ENCODE results near the gene GEN1. TPM values are rescaled to one million over a fixed set of nuclear protein-coding genes. Genes with fewer than 3 reads are reported as not detected.

The GEN1 gene
- total RNA-seq, 1 donor from 2014 or later = 21.7 TPM

DNA sequence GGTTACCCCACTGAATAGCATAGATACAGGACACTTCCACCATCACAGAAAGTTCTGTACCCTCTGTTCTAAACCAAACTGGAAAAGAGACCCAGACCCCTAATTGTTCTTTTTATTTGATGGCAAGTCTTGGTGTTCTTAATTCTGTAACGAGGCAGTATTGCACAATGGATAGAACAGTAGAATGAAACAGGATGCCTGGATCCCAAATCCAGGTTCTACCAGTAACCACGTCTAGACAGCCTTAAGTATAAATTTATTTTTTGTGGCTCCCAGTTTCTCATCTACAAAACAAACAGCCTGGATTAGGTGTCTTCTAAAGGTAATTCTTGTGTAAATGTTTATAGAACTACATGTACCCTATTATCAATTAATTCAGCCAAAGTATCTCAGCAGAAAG lies 24.1 kb upstream of the GEN1 start:
- TF ChIP-seq, protein P1, sequence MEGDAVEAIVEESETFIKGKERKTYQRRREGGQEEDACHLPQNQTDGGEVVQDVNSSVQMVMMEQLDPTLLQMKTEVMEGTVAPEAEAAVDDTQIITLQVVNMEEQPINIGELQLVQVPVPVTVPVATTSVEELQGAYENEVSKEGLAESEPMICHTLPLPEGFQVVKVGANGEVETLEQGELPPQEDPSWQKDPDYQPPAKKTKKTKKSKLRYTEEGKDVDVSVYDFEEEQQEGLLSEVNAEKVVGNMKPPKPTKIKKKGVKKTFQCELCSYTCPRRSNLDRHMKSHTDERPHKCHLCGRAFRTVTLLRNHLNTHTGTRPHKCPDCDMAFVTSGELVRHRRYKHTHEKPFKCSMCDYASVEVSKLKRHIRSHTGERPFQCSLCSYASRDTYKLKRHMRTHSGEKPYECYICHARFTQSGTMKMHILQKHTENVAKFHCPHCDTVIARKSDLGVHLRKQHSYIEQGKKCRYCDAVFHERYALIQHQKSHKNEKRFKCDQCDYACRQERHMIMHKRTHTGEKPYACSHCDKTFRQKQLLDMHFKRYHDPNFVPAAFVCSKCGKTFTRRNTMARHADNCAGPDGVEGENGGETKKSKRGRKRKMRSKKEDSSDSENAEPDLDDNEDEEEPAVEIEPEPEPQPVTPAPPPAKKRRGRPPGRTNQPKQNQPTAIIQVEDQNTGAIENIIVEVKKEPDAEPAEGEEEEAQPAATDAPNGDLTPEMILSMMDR (IDR thresholded peaks at IDR 0.05; ENCODE audit: unreplicated experiment) = no peak
- no peaks in the 10 kb centered on the region for H3K27me3 Mint-ChIP-seq
- H3K27ac Mint-ChIP-seq = no peak overlapping the region
- H3K9me3 Mint-ChIP-seq (ENCODE audit: low read depth) = no peaks in the 10 kb centered on the region
- no peak overlapping the region for H3K4me3 Mint-ChIP-seq (ENCODE audit: low read depth)
- H3K4me1 Mint-ChIP-seq (ENCODE audit: low read depth) = no peaks in the 10 kb centered on the region
- DNase-seq (ENCODE audit: low spot score, unreplicated experiment) = no peak
- H3K36me3 Mint-ChIP-seq (ENCODE audit: insufficient read depth) = peaks cover 8% of the 10 kb centered on the region

DNA sequence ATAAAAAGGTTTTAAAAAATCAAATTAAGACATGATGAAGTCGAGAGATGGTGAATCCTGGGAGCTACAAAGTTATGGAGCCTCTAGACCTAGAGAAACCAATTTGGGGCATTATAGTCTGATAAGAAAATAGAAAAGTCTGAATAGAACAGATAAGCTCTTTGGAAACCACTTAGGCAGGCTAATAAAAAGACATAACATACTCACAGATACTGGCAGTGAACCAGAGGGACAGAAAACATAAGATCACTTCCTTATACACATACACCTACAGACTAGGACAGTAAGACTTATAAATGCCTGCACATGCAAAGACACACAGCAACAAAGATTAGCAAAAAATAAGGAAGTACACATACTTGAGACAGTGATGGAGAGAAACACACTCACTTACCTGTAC lies 20.3 kb upstream of the GEN1 start:
- Mint-ChIP-seq H3K4me1 (ENCODE audit: low read depth) (no peaks in the 10 kb centered on the region), H3K27me3 (no peaks in the 10 kb centered on the region), H3K9me3 (ENCODE audit: low read depth) (no peaks in the 10 kb centered on the region), H3K27ac (no peak overlapping the region), H3K4me3 (ENCODE audit: low read depth) (no peak overlapping the region), H3K36me3 (ENCODE audit: insufficient read depth) (peaks cover 19% of the 10 kb centered on the region)
- DNase-seq (ENCODE audit: low spot score, unreplicated experiment) = no peak
- TF ChIP-seq, protein P1 (IDR thresholded peaks at IDR 0.05; ENCODE audit: unreplicated experiment) = no peak

DNA sequence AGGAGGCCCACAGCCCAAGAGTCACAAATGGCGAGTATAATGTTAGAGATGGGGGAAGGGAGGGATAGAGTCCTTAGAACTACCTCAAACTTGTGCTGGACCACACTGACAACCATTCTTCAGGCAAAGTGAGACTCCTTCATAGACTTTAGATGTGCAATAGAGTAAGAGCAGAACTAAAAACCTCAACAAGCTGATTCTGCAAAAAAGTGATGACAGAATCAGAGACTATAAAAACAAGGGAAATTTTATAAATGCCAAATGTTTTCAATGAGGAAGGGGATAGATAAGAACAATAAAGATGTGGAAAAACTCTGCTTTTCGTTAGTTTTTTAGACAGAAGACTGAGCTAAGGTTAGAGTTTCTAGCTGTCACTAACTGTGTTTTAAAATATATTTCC lies 18.1 kb upstream of the GEN1 start:
- DNase-seq (ENCODE audit: low spot score, unreplicated experiment) = no peak
- no peak overlapping the region for H3K27ac Mint-ChIP-seq
- no peak overlapping the region for H3K4me3 Mint-ChIP-seq (ENCODE audit: low read depth)
- H3K9me3 Mint-ChIP-seq (ENCODE audit: low read depth) = no peaks in the 10 kb centered on the region
- H3K27me3 Mint-ChIP-seq = no peaks in the 10 kb centered on the region
- no peaks in the 10 kb centered on the region for H3K4me1 Mint-ChIP-seq (ENCODE audit: low read depth)
- H3K36me3 Mint-ChIP-seq (ENCODE audit: insufficient read depth) = peaks cover 24% of the 10 kb centered on the region
- TF ChIP-seq, protein P1 (IDR thresholded peaks at IDR 0.05; ENCODE audit: unreplicated experiment) = no peak

DNA sequence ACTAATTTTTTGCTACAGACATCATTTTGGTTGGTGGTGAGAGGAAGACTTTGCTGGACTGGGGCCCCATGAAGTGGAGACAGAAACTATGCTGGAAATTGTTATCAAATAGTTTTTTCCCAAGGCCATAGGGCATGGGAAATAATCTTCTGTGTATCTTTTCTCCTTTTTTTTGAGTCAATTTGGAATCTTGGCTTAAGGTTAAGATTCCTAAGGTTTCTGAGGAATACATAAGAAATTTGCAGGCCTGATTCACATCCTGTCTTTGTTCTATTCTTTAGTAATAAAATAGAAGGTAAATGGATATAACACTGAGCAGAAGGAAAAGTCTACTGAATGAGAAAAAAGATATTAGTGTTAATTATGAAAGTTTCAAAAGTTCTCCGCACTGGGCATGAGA lies 16.9 kb upstream of the GEN1 start:
- Mint-ChIP-seq H3K9me3 (ENCODE audit: low read depth) (no peaks in the 10 kb centered on the region), H3K4me3 (ENCODE audit: low read depth) (no peak overlapping the region), H3K27me3 (no peaks in the 10 kb centered on the region), H3K4me1 (ENCODE audit: low read depth) (no peaks in the 10 kb centered on the region), H3K27ac (no peak overlapping the region), H3K36me3 (ENCODE audit: insufficient read depth) (peaks cover 20% of the 10 kb centered on the region)
- no peak for DNase-seq (ENCODE audit: low spot score, unreplicated experiment)
- TF ChIP-seq, protein P1 (IDR thresholded peaks at IDR 0.05; ENCODE audit: unreplicated experiment) = no peak

DNA sequence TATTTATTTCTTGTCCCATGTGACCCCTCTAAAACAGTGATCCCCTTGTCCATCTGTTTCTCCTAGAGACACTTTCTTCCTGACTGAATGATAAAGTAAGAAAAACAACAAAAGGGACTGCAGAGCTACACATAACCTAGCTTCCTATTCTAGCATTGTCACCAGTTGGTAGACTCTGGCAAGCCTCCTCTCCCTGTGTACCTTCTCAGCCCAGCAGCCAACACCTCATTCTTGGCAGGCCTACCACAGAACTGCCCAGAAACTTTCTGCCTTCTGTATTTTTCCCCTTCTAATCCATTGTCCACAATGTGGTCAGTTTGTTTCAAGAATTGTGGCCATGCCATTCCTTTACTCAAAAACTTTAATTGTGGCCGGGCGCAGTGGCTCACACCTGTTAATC lies 13.7 kb upstream of the GEN1 start:
- Mint-ChIP-seq H3K4me3 (ENCODE audit: low read depth) (no peak overlapping the region), H3K27me3 (no peaks in the 10 kb centered on the region), H3K9me3 (ENCODE audit: low read depth) (no peaks in the 10 kb centered on the region), H3K4me1 (ENCODE audit: low read depth) (no peaks in the 10 kb centered on the region), H3K27ac (no peak overlapping the region), H3K36me3 (ENCODE audit: insufficient read depth) (peaks cover 20% of the 10 kb centered on the region)
- no peak for DNase-seq (ENCODE audit: low spot score, unreplicated experiment)
- TF ChIP-seq, protein P1 (IDR thresholded peaks at IDR 0.05; ENCODE audit: unreplicated experiment) = no peak
